Loucy (cell line): ENCODE data around the gene MAT1A.

Experiments
- CTCF ChIP-seq: fragments of 200-600 bp; sonication (generic); conservative IDR thresholded peaks from 2 replicates; pipeline ENCODE4 v1.5.1; 2014; ENCODE audit warnings: mild to moderate bottlenecking, antibody characterized with exemption, low read length
- EZH2phosphoT487 ChIP-seq: fragments of 200-600 bp; IDR thresholded peaks from 2 replicates; pipeline ENCODE4 v1.6.1; 2018; ENCODE audit warnings: antibody characterized with exemption, mild to moderate bottlenecking, moderate library complexity, borderline replicate concordance

- TF ChIP-seq CTCF (no peak), EZH2phosphoT487 (no peak)
These were observed 29.3 kb upstream of the MAT1A start for GRCh38 chr10:80318742-80319141.
